PC-3 (cell line): ENCODE data around the gene ASPM. TPM values are rescaled to one million over a fixed set of nuclear protein-coding genes. Genes with fewer than 3 reads are reported as not detected.

Source experiments
- ATAC-seq: fragments of 200-7000 bp; cut with Tn5 transposase; 2 replicates; pipeline ENCODE4 v1.9.1; 2020; ENCODE audit warnings: mild to moderate bottlenecking, moderate library complexity
- BruUV-seq: library from RNA; stranded (reverse); fragments of 400-500 nt; replicated peaks from 2 replicates; lab custom pipeline; 2021; lab: Mats Ljungman, UMichigan
- CTCF ChIA-PET: fragments of 300-600 bp; sonication (Branson Sonifier 250); formaldehyde crosslinking; loops from one replicate; lab custom pipeline; 2022; ENCODE audit warnings: antibody characterized with exemption; lab: Charles Lee
- POLR2A ChIA-PET: fragments of 300-600 bp; sonication (Branson Sonifier 250); formaldehyde crosslinking; loops from one replicate; lab custom pipeline; 2022; ENCODE audit warnings: antibody characterized with exemption; ENCODE audit not compliant: unreplicated experiment; lab: Charles Lee
- DNase-seq: peaks from one replicate; pipeline ENCODE4 v3.0.0-alpha.2; 2015
- H2AFZ ChIP-seq: fragments of 300-600 bp; sonication (generic); 2 replicates; pipeline ENCODE4 v1.6.0; 2016; ENCODE audit warnings: antibody characterized with exemption, low read length
- H3F3A ChIP-seq: fragments of 300-600 bp; sonication (generic); one replicate; pipeline ENCODE4 v1.6.0; 2017; ENCODE audit warnings: antibody characterized with exemption, low read length, control low read depth, mild to moderate bottlenecking; ENCODE audit not compliant: unreplicated experiment
- H3K27ac ChIP-seq: fragments of 300-600 bp; sonication (generic); 2 replicates; pipeline ENCODE4 v1.5.1; 2016; ENCODE audit warnings: mild to moderate bottlenecking, low read length
- H3K27me3 ChIP-seq: fragments of 300-600 bp; sonication (generic); 2 replicates; pipeline ENCODE4 v1.6.1; 2016; ENCODE audit warnings: low read length, mixed read lengths
- H3K36me3 ChIP-seq: fragments of 300-600 bp; sonication (generic); 2 replicates; pipeline ENCODE4 v1.6.1; 2016; ENCODE audit warnings: low read depth, mixed run types, low read length, mixed read lengths
- H3K4me1 ChIP-seq: fragments of 300-600 bp; sonication (generic); 2 replicates; pipeline ENCODE4 v1.5.1; 2016; ENCODE audit warnings: low read length; ENCODE audit not compliant: insufficient read depth
- H3K4me2 ChIP-seq: fragments of 300-600 bp; sonication (generic); 2 replicates; pipeline ENCODE4 v1.6.0; 2016; ENCODE audit warnings: low read length
- H3K4me3 ChIP-seq: fragments of 300-600 bp; sonication (generic); 2 replicates; pipeline ENCODE4 v1.5.1; 2016; ENCODE audit warnings: mild to moderate bottlenecking, low read length, mixed read lengths
- H3K79me2 ChIP-seq: fragments of 300-600 bp; sonication (generic); 2 replicates; pipeline ENCODE4 v1.6.1; 2017; ENCODE audit warnings: low read length, mixed read lengths
- H3K9ac ChIP-seq: fragments of 300-600 bp; sonication (generic); 2 replicates; pipeline ENCODE4 v1.6.0; 2016; ENCODE audit warnings: mild to moderate bottlenecking, low read length
- H3K9me2 ChIP-seq: fragments of 300-600 bp; sonication (generic); replicated peaks from 2 replicates; pipeline ENCODE4 v1.6.1; 2016; ENCODE audit warnings: mixed run types, low read length, mixed read lengths
- H3K9me3 ChIP-seq: fragments of 300-600 bp; sonication (generic); 2 replicates; pipeline ENCODE4 v1.6.1; 2016; ENCODE audit warnings: low read length, mixed read lengths
- H4K20me1 ChIP-seq: fragments of 300-600 bp; sonication (generic); 2 replicates; pipeline ENCODE4 v1.6.1; 2016; ENCODE audit warnings: low read length, mixed read lengths
- CTCF ChIP-seq: fragments of 300-600 bp; sonication (generic); conservative IDR thresholded peaks from 2 replicates; pipeline ENCODE4 v1.5.1; 2017; ENCODE audit warnings: antibody characterized with exemption, low read depth, mild to moderate bottlenecking, low read length
- EZH2 ChIP-seq: fragments of 300-600 bp; sonication (generic); IDR thresholded peaks from one replicate; pipeline ENCODE4 v1.6.1; 2017; ENCODE audit warnings: antibody characterized with exemption, mild to moderate bottlenecking, low read length; ENCODE audit not compliant: unreplicated experiment
- EZH2phosphoT487 ChIP-seq: fragments of 300-600 bp; sonication (generic); IDR thresholded peaks from 2 replicates; pipeline ENCODE4 v1.6.1; 2018; ENCODE audit warnings: mild to moderate bottlenecking, antibody characterized with exemption, low read length, borderline replicate concordance
- intact Hi-C: fragments of 100-400 bp; cut with micrococcal nuclease; formaldehyde crosslinking; loops from 2 replicates; pipeline ENCODE4 v1.9.0; 2023
- total RNA-seq: library from RNA; depleted of rRNA; stranded (reverse); fragments of >200 nt; gene quantifications from 2 replicates; pipeline ENCODE4 v1.2.3, GENCODE V29; 2014

Gene ASPM
- total RNA-seq, 1 experiment from 2014 or later = 35.0 TPM

GRCh38 chr1:197170538-197170937 lies 24.1 kb upstream of the ASPM start:
- no TSS peak for BruUV-seq
- H4K20me1 ChIP-seq = no peaks in the 10 kb centered on the region
- H3K27me3 ChIP-seq = no peaks in the 10 kb centered on the region
- H3K4me2 ChIP-seq = no peak overlapping the region
- no peaks in the 10 kb centered on the region for H3K79me2 ChIP-seq
- no peak overlapping the region for H2AFZ ChIP-seq
- TF ChIP-seq EZH2phosphoT487 (no peak), EZH2 (no peak), CTCF (no peak)
- ATAC-seq (peak; percentile 33; the same call in 1 of the 2 replicates), DNase-seq (no peak)
- H3K36me3 ChIP-seq = peaks cover 4% of the 10 kb centered on the region; the same call in 1 of the 2 replicates
- no peak overlapping the region for H3K27ac ChIP-seq
- H3K9me2 ChIP-seq = no peaks in the 10 kb centered on the region
- no peaks in the 10 kb centered on the region for H3F3A ChIP-seq
- no peak overlapping the region for H3K4me3 ChIP-seq
- ChIA-PET CTCF (interaction anchor here (0.6 kb wide), 2 partner anchors 270 to 989 kb away, joined by 3 read pairs; no protein-coding TSS in a partner anchor), POLR2A (no interaction called here)
- no peak overlapping the region for H3K9ac ChIP-seq
- H3K4me1 ChIP-seq = peaks cover 16% of the 10 kb centered on the region
- H3K9me3 ChIP-seq = no peaks in the 10 kb centered on the region
- intact Hi-C loops = no loop called here

GRCh38 chr1:197159461-197159860 lies 13.0 kb upstream of the ASPM start:
- POLR2A ChIA-PET = no interaction called here
- ATAC-seq (no peak), DNase-seq (no peak)
- Histone ChIP-seq H4K20me1 (no peaks in the 10 kb centered on the region), H2AFZ (no peak overlapping the region), H3K4me1 (no peaks in the 10 kb centered on the region), H3F3A (no peaks in the 10 kb centered on the region), H3K79me2 (no peaks in the 10 kb centered on the region), H3K27ac (no peak overlapping the region), H3K4me2 (no peak overlapping the region), H3K36me3 (no peaks in the 10 kb centered on the region), H3K9me3 (no peaks in the 10 kb centered on the region), H3K27me3 (no peaks in the 10 kb centered on the region), H3K9me2 (no peaks in the 10 kb centered on the region), H3K4me3 (no peak overlapping the region), H3K9ac (no peak overlapping the region)
- no TSS peak for BruUV-seq
- intact Hi-C loops = no loop called here
- no peak for TF ChIP-seq EZH2
- TF ChIP-seq CTCF = no peak
- TF ChIP-seq EZH2phosphoT487 = no peak
- CTCF ChIA-PET = no interaction called here

GRCh38 chr1:197156692-197157091 lies 10.2 kb upstream of the ASPM start:
- H3K4me2 ChIP-seq = no peak overlapping the region
- H3K36me3 ChIP-seq = no peaks in the 10 kb centered on the region
- no peaks in the 10 kb centered on the region for H3K4me1 ChIP-seq
- no peak overlapping the region for H3K4me3 ChIP-seq
- no peaks in the 10 kb centered on the region for H3K27me3 ChIP-seq
- CTCF ChIA-PET = no interaction called here
- TF ChIP-seq EZH2 (no peak), CTCF (0 out of 2 replicates have a peak, but pooled peaks have one; percentile 29), EZH2phosphoT487 (no peak)
- no peaks in the 10 kb centered on the region for H3K9me2 ChIP-seq
- intact Hi-C loops = no loop called here
- no TSS peak for BruUV-seq
- H3F3A ChIP-seq = no peaks in the 10 kb centered on the region
- no peak overlapping the region for H2AFZ ChIP-seq
- POLR2A ChIA-PET = no interaction called here
- H4K20me1 ChIP-seq = no peaks in the 10 kb centered on the region
- peak; percentile 45; the same call in 1 of the 2 replicates for ATAC-seq
- H3K79me2 ChIP-seq = no peaks in the 10 kb centered on the region
- H3K9ac ChIP-seq = no peak overlapping the region
- no peak for DNase-seq
- no peaks in the 10 kb centered on the region for H3K9me3 ChIP-seq
- no peak overlapping the region for H3K27ac ChIP-seq
